Daoy (cell line): ENCODE data around the gene SERHL2. TPM values are rescaled to one million over a fixed set of nuclear protein-coding genes. Genes with fewer than 3 reads are reported as not detected.
"Not testable (repeated sequence)": the region's sequence is repeated elsewhere in the genome, so short reads cannot be mapped to it uniquely, and the experiment has no call there.

Experiments
- DNase-seq: peaks from one replicate; pipeline ENCODE4 v3.0.0-alpha.2; 2015; ENCODE audit warnings: low read depth
- total RNA-seq: library from RNA; depleted of rRNA; stranded (reverse); fragments of >200 nt; shearing (Covaris generic); gene quantifications from 2 replicates; pipeline ENCODE4 v1.2.3, GENCODE V29; 2014; rRNA removed

The SERHL2 gene
- total RNA-seq: 1.3 and 1.4 TPM in 2 replicates

- peak; percentile 81 for DNase-seq
Observed at GRCh38 chr22:42553475-42554361, at the start of gene SERHL2. TSS of gene SERHL2 (plus strand) at chr22:42553956. CDS start at chr22:42554021, 65 bp downstream.

GRCh38 chr22:42508327-42508974, 45.3 kb upstream of the SERHL2 start:
- DNase-seq: not testable (repeated sequence)

GRCh38 chr22:42508975-42509364, 44.8 kb upstream of the SERHL2 start:
- DNase-seq: not testable (repeated sequence)

GRCh38 chr22:42509548-42509947, 44.2 kb upstream of the SERHL2 start:
- DNase-seq: no peak

- no peak for DNase-seq
Observed at GRCh38 chr22:42511401-42511891, 42.3 kb upstream of the SERHL2 start.

- DNase-seq: not testable (repeated sequence)
Observed at GRCh38 chr22:42512273-42512990, 41.3 kb upstream of the SERHL2 start.

GRCh38 chr22:42514331-42514730, 39.4 kb upstream of the SERHL2 start:
- not testable (repeated sequence) for DNase-seq

GRCh38 chr22:42515304-42515703, 38.5 kb upstream of the SERHL2 start:
- DNase-seq: not testable (repeated sequence)

- no peak for DNase-seq
Observed at GRCh38 chr22:42515896-42516295, 37.9 kb upstream of the SERHL2 start.

- DNase-seq: not testable (repeated sequence)
Observed at GRCh38 chr22:42517103-42517502, 36.7 kb upstream of the SERHL2 start.

- DNase-seq: not testable (repeated sequence)
Observed at GRCh38 chr22:42518638-42519524, 34.9 kb upstream of the SERHL2 start.

- DNase-seq: peak; percentile 81
Observed at GRCh38 chr22:42519525-42520401, 34.0 kb upstream of the SERHL2 start, which contains the start of gene RRP7A. TSS of gene RRP7A (minus strand) at chr22:42519796. CDS start at chr22:42519786, 10 bp downstream.

- no peak for DNase-seq
Observed at GRCh38 chr22:42521228-42521546, 32.6 kb upstream of the SERHL2 start.

- no peak for DNase-seq
Observed at GRCh38 chr22:42522546-42522945, 31.2 kb upstream of the SERHL2 start.

GRCh38 chr22:42528591-42529307, 25.0 kb upstream of the SERHL2 start:
- DNase-seq: no peak

- DNase-seq: not testable (repeated sequence)
Observed at GRCh38 chr22:42529435-42529834, 24.3 kb upstream of the SERHL2 start.

- DNase-seq: not testable (repeated sequence)
Observed at GRCh38 chr22:42531401-42532084, 22.2 kb upstream of the SERHL2 start.

- no peak for DNase-seq
Observed at GRCh38 chr22:42533638-42533977, 20.1 kb upstream of the SERHL2 start.
